NCI-H146 treated with DMSO at 0.1 percent for 48 hours (cell line): ENCODE measurements around the gene KRTAP10-6.

Source experiments
- DNase-seq: peaks from one replicate; lab custom pipeline; 2025; ENCODE audit not compliant: unreplicated experiment; lab: John Stamatoyannopoulos, UW

Gene KRTAP10-6

GRCh38 chr21:44579833-44580144 is 12.5 kb downstream of the KRTAP10-6 start:
- no peak for DNase-seq

DNA sequence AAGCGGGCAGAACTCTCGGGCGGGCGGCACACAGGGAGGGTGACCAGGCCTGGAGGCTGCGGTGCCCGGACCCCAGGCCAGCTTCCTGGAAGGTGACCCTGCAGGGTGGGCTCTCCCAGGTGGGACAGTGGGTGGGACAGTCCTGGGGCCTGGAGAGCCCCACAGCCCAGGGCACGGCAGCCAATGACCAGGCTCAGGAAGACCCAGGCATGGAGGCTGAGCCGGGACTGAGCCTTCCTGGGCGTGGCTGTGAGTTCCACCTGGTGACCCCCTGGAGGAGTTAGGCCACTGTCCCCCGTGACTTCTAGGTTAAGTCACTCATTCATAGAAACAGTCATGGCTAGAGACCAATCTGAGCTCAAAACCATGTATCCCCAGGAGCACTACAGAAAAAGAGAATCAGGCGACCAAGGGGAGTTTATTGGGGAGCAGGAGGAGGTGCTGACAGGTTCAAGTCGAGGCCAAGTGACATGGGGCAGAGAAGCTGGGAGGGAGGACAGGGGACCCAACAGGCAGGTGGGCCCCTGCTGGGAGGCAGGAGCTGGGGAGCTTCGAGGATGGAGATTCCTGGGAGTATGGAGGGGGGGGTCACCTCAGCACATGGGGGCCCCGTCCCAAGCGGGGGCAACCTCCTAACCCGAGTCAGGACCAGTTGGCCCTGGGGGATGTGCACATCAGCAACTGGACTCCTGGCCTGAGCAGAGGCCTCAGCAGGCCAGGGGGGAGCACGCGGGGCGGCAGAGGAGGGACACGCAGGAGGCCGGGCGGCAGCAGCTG is 13.1 kb downstream of the KRTAP10-6 start:
- no peak for DNase-seq

- no peak for DNase-seq
These were observed 13.8 kb downstream of the KRTAP10-6 start for GRCh38 chr21:44578371-44579055.

GRCh38 chr21:44576025-44576420 is 16.3 kb downstream of the KRTAP10-6 start:
- no peak for DNase-seq

GRCh38 chr21:44575307-44576024 is 16.8 kb downstream of the KRTAP10-6 start:
- DNase-seq: no peak

DNA sequence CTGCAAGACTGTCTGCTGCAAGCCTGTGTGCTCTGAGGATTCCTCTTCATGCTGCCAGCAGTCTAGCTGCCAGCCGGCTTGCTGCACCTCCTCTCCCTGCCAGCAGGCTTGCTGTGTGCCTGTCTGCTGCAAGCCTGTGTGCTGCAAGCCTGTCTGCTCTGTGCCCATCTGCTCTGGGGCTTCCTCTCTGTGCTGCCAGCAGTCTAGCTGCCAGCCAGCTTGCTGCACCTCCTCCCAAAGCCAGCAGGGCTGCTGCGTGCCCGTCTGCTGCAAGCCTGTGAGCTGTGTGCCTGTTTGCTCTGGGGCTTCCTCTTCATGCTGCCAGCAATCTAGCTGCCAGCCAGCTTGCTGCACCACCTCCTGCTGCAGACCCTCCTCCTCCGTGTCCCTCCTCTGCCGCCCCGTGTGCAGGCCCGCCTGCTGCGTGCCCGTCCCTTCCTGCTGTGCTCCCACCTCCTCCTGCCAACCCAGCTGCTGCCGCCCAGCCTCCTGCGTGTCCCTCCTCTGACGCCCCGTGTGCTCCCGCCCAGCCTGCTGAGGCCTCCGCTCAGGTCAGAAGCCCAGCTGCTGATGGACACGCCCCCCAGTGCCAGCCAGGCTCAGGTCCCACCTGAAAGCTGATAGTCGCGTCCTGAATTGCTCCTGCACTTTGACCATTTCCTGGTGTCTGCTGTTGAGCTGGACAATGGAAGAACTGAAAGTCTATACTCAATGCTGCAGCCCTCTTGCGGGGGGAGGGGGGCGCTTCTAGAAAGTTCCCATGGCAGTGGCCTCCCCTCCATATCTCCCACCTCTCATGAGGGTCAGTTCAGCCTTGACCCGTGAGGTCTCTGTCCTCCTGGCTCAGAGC is 17.6 kb downstream of the KRTAP10-6 start:
- peak; percentile 71 for DNase-seq

DNA sequence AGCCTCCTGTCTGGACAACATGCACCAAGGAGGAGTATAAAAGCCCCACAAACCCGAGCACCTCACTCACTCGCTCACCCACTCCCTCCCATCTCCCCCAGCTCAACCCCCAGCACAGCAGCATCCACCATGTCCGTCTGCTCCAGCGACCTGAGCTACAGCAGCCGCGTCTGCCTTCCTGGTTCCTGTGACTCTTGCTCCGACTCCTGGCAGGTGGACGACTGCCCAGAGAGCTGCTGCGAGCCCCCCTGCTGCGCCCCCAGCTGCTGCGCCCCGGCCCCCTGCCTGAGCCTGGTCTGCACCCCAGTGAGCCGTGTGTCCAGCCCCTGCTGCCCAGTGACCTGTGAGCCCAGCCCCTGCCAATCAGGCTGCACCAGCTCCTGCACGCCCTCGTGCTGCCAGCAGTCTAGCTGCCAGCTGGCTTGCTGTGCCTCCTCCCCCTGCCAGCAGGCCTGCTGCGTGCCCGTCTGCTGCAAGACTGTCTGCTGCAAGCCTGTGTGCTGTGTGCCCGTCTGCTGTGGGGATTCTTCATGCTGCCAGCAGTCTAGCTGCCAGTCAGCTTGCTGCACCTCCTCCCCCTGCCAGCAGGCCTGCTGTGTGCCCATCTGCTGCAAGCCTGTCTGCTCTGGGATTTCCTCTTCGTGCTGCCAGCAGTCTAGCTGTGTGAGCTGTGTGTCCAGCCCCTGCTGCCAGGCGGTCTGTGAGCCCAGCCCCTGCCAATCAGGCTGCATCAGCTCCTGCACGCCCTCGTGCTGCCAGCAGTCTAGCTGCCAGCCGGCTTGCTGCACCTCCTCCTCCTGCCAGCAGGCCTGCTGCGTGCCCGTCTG is 18.5 kb downstream of the KRTAP10-6 start, which contains the start of gene KRTAP10-4:
Gene KRTAP10-4 (plus strand): TSS at position 100 of the 827 bp plus-strand sequence. CDS start 30 bp downstream, at position 130.
- peak; percentile 34 for DNase-seq

DNA sequence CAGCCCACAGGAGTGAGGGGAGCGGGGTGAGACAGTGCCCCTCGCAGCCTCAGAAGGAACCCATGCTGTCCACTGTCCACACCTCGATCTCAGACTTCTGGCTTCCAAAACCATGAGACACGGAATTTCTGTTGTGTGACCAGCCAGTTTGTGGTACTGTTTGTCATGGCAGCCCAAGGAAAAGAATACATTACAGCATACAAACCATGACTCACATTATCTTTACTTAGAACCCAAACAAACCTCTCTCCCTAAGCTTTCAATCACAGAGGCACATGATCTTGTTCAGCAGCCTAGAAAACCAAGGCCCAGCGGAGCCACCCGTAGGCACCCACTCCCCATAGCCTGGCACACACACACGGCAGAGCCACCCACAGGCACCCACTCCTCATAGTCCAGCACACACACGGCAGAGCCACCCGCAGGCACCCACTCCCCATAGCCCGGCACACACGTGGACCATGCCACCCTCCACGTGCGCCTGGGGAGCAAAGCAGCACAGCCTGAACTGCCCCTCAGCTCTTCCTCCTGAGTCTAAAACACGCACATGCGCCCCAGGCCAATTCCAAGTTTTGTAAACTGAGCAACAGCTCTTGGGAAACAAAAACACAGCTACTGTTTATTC is 19.2 kb downstream of the KRTAP10-6 start:
- DNase-seq: no peak

GRCh38 chr21:44571844-44572782 is 20.2 kb downstream of the KRTAP10-6 start:
- no peak for DNase-seq

DNA sequence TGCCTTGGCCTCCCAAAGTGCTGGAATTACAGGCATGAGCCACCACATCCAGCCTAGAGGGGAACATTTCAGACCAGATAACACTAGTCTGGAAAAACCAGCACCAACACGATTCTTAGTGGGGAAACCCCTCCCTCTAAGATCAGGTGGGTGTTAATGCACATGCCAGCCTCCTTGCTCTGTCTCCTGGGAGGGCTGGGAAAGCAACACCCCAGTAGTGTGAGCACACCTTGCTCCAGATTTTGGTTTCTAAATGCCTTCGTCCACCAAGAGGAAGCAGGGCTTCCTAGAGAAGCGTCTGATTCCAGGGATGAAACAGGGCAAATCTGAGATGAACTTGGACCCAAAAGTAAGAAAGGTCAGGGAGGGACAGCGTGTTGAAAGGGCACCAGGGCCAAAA is 21.0 kb downstream of the KRTAP10-6 start:
- DNase-seq: no peak

- DNase-seq: no peak
These were observed 22.3 kb downstream of the KRTAP10-6 start for GRCh38 chr21:44569861-44570517.

GRCh38 chr21:44568667-44569556 is 23.4 kb downstream of the KRTAP10-6 start:
- no peak for DNase-seq

DNA sequence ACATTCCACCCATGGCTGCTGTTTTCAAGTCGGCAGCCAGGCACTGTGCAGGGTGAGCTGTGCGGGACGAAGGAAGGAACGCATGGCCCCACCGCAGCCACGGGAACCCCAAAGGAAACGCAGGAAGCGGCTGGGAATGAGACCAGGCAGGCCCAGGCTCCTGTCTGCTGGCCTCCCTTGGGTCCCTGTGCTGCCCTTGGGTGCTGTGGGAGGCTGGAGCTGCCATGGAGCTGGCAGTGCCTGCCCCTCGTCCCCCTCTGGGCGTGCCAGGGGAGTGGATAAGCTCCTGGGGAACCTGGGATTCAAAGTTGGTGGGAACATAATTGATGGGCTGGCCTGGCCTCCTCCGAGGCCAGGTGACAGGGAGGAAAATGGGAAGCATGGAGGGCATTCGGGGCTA is 24.0 kb downstream of the KRTAP10-6 start:
- DNase-seq: no peak

DNA sequence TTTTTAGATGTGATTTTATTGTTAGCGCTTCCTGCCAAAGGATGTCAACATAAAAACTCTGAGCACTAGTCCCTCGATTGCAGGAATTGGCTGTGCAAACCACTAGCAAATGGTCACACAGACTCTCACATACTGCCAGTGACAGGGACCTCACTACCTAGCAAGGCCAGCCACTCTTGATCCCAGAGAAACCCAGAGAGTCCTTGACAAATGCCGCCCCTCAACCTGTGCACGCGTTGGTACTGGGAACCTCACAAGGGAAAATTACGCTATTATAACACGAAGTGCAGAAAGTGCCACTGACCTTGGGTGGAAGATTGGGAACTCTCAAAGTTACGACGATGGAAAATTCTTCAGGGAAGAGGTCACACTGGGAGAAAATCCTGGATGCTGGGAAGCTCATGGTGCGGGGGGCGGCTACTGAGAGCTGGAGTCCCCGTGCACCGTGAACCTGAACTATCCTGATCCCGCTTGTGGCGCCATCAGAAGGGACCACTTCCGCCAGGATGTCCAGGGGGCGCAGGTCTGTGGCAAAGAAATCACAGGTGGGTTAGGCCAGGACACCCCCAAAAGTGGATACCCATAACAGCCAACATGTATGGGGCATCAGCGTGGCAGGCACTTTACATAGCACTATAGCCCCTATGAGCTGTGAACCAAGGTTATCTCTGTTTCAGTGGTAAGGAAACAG is 24.7 kb downstream of the KRTAP10-6 start:
- DNase-seq: no peak

- DNase-seq: no peak
These were observed 25.9 kb downstream of the KRTAP10-6 start for GRCh38 chr21:44566403-44566802.

GRCh38 chr21:44564886-44565598 is 27.3 kb downstream of the KRTAP10-6 start:
- no peak for DNase-seq
